Measurements from ENCODE around the gene SLC7A14.

Gene SLC7A14

DNA sequence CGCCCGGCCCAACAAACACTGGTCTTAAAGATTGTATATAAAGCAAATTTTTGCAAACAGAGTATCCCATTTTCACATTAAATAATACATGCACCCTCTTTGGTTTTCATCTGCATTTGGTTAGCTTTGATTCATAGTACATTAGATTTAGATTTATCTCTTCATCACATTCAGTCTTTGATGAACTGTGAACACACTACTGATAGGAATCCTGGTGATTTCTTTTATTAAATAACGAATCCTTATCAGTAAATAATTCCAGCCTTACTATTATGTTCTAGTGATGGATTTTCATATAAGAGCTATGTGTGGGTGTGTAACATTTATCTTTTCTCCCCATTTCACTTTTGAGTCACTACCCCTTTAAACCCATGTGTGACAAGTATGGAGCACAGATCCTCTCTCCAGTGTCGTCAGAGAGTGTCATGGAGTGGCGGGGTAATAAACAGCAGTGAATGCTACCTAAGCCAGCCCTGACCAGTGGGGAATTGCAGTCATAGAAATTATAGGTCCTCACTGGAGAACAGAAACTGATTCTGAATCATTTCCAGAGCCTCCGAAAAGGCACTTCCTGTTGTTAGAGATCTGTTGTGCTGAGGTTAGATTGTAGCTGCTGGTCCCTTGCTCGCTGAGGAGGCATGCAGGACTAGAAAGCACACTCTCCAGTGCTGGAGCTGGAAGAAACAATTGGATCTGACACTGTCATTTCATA, 22.0 kb downstream of the SLC7A14 start:
- H3K9ac ChIP-seq (ENCODE audit: low read length in 2 of 2), result no peak overlapping the region
- no peak overlapping the region for H3K4me3 ChIP-seq (ENCODE audit: low read length in 2 of 2)
- H3K27ac ChIP-seq (ENCODE audit: low read length), result no peak overlapping the region

DNA sequence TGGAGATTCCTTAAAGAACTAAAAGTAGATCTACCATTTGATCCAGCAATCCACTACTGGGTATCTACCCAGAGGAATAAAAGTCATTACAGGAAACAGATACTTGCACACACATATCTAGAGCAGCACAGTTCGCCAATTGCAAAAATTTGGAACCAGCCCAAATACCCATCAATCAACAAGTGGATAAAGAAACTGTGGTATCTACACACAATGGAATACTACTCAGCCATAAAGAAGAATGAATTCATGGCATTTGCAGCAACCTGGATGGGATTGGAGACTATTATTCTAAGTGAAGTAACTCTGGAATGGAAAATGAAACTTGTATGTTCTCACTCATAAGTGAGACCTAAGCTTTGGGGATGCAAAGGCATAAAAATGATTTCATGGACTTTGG, 23.8 kb downstream of the SLC7A14 start:
- H3K4me1 ChIP-seq (ENCODE audit: control insufficient read depth, insufficient read depth, low read length), result no peaks in the 10 kb centered on the region
- H3K4me3 ChIP-seq (ENCODE audit: low read length in 2 of 2), result no peak overlapping the region
- H3K27me3 ChIP-seq (ENCODE audit: control insufficient read depth in 1 of 2, insufficient read depth in 2 of 2, low read length in 2 of 2), result no peaks in the 10 kb centered on the region
- H3K9me3 ChIP-seq (ENCODE audit: control insufficient read depth in 2 of 2, low read length in 2 of 2), result no peaks in the 10 kb centered on the region
- H3K36me3 ChIP-seq (ENCODE audit: control insufficient read depth in 2 of 2, insufficient read depth in 2 of 2, low read length in 2 of 2), result no peaks in the 10 kb centered on the region
- H3K9ac ChIP-seq (ENCODE audit: low read length in 2 of 2), result no peak overlapping the region
- no peak overlapping the region for H3K27ac ChIP-seq (ENCODE audit: low read length)

More for the DNA sequence above, 22.0 kb downstream of the SLC7A14 start:
- Histone ChIP-seq H3K27me3 (ENCODE audit: control insufficient read depth in 1 of 2, insufficient read depth in 2 of 2, low read length in 2 of 2) (no peaks in the 10 kb centered on the region), H3K4me1 (ENCODE audit: control insufficient read depth, insufficient read depth, low read length) (no peaks in the 10 kb centered on the region), H3K9me3 (ENCODE audit: control insufficient read depth in 2 of 2, low read length in 2 of 2) (no peaks in the 10 kb centered on the region), H3K36me3 (ENCODE audit: control insufficient read depth in 2 of 2, insufficient read depth in 2 of 2, low read length in 2 of 2) (no peaks in the 10 kb centered on the region)

- Histone ChIP-seq H3K9me3 (ENCODE audit: control insufficient read depth in 2 of 2, low read length in 2 of 2) (no peaks in the 10 kb centered on the region), H3K27ac (ENCODE audit: low read length) (no peak overlapping the region), H3K27me3 (ENCODE audit: control insufficient read depth in 1 of 2, insufficient read depth in 2 of 2, low read length in 2 of 2) (no peaks in the 10 kb centered on the region)
Observed at GRCh38 chr3:170560717-170561382, 25.0 kb downstream of the SLC7A14 start.

DNA sequence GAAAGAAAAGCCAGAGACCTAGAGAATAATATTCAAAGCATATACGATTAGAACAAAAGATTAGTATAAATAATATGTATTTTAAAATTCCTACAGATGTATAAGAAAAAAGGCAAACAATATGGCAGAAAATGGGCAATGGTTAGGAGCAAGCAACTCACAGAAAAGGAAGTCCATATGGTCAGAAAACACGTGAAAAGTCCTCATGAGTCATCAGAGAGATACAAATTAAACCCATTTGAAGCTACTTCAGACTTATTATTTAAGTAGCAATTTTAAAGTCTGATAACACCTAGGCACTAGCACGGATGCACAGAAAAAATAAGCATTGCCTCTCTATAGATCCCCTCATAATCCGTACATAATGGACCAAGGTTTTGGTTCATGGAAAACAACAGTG, 25.6 kb downstream of the SLC7A14 start:
- no peak overlapping the region for H3K27ac ChIP-seq (ENCODE audit: low read length)
- H3K4me1 ChIP-seq (ENCODE audit: control insufficient read depth, insufficient read depth, low read length), result no peaks in the 10 kb centered on the region
- H3K9ac ChIP-seq (ENCODE audit: low read length in 2 of 2), result no peak overlapping the region
- H3K4me3 ChIP-seq (ENCODE audit: low read length in 2 of 2), result no peak overlapping the region
- H3K9me3 ChIP-seq (ENCODE audit: control insufficient read depth in 2 of 2, low read length in 2 of 2), result no peaks in the 10 kb centered on the region
- H3K27me3 ChIP-seq (ENCODE audit: control insufficient read depth in 1 of 2, insufficient read depth in 2 of 2, low read length in 2 of 2), result no peaks in the 10 kb centered on the region
- H3K36me3 ChIP-seq (ENCODE audit: control insufficient read depth in 2 of 2, insufficient read depth in 2 of 2, low read length in 2 of 2), result no peaks in the 10 kb centered on the region

More at GRCh38 chr3:170560717-170561382, 25.0 kb downstream of the SLC7A14 start:
- Histone ChIP-seq H3K4me3 (ENCODE audit: low read length in 2 of 2) (no peak overlapping the region), H3K4me1 (ENCODE audit: control insufficient read depth, insufficient read depth, low read length) (no peaks in the 10 kb centered on the region), H3K36me3 (ENCODE audit: control insufficient read depth in 2 of 2, insufficient read depth in 2 of 2, low read length in 2 of 2) (no peaks in the 10 kb centered on the region), H3K9ac (ENCODE audit: low read length in 2 of 2) (no peak overlapping the region)

DNA sequence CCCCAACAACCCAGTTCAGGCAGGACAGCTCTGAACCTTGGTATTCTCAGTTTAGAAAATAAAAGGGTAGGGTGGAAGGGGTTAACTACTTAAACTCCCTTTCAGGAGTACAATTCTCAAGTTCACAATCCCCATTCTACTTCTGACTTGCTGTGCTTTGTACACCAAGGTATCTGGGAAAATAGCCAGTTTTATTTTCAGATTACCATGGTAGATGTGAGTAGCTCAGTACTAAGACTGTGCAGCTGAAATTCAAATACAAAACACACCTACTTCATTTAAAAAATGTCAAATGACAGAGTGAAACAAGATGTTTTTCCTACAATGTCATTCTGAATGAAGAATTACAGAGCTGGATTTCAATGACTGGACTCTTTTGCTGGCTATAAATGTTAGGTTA, 27.4 kb downstream of the SLC7A14 start:
- no peak overlapping the region for H3K9ac ChIP-seq (ENCODE audit: low read length in 2 of 2)
- H3K9me3 ChIP-seq (ENCODE audit: control insufficient read depth in 2 of 2, low read length in 2 of 2), result no peaks in the 10 kb centered on the region
- H3K4me1 ChIP-seq (ENCODE audit: control insufficient read depth, insufficient read depth, low read length), result no peaks in the 10 kb centered on the region
- H3K36me3 ChIP-seq (ENCODE audit: control insufficient read depth in 2 of 2, insufficient read depth in 2 of 2, low read length in 2 of 2), result no peaks in the 10 kb centered on the region
- no peak overlapping the region for H3K4me3 ChIP-seq (ENCODE audit: low read length in 2 of 2)
- no peaks in the 10 kb centered on the region for H3K27me3 ChIP-seq (ENCODE audit: control insufficient read depth in 1 of 2, insufficient read depth in 2 of 2, low read length in 2 of 2)
- H3K27ac ChIP-seq (ENCODE audit: low read length), result no peak overlapping the region

DNA sequence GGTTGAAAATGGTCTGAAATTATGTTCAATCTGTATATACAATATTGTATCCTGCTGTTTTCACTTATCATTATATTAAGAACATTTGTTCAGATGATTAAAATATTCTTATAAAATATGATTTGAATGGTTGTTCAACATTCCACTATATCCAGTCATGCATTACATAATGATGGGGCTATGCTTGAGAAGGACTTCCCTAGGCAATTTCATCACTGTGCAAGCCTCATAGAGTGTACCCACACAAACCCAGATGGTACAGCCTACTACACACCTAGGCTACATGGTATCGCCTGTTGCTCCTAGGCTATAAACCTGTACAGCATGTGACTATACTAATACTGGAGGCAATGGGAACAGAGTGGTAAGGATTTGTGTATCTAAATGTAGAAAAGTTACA, 30.5 kb downstream of the SLC7A14 start:
- Histone ChIP-seq H3K9me3 (ENCODE audit: control insufficient read depth in 2 of 2, low read length in 2 of 2) (no peaks in the 10 kb centered on the region), H3K36me3 (ENCODE audit: control insufficient read depth in 2 of 2, insufficient read depth in 2 of 2, low read length in 2 of 2) (no peaks in the 10 kb centered on the region), H3K4me1 (ENCODE audit: control insufficient read depth, insufficient read depth, low read length) (no peaks in the 10 kb centered on the region), H3K9ac (ENCODE audit: low read length in 2 of 2) (no peak overlapping the region), H3K27ac (ENCODE audit: low read length) (no peak overlapping the region), H3K27me3 (ENCODE audit: control insufficient read depth in 1 of 2, insufficient read depth in 2 of 2, low read length in 2 of 2) (no peaks in the 10 kb centered on the region), H3K4me3 (ENCODE audit: low read length in 2 of 2) (no peak overlapping the region)

DNA sequence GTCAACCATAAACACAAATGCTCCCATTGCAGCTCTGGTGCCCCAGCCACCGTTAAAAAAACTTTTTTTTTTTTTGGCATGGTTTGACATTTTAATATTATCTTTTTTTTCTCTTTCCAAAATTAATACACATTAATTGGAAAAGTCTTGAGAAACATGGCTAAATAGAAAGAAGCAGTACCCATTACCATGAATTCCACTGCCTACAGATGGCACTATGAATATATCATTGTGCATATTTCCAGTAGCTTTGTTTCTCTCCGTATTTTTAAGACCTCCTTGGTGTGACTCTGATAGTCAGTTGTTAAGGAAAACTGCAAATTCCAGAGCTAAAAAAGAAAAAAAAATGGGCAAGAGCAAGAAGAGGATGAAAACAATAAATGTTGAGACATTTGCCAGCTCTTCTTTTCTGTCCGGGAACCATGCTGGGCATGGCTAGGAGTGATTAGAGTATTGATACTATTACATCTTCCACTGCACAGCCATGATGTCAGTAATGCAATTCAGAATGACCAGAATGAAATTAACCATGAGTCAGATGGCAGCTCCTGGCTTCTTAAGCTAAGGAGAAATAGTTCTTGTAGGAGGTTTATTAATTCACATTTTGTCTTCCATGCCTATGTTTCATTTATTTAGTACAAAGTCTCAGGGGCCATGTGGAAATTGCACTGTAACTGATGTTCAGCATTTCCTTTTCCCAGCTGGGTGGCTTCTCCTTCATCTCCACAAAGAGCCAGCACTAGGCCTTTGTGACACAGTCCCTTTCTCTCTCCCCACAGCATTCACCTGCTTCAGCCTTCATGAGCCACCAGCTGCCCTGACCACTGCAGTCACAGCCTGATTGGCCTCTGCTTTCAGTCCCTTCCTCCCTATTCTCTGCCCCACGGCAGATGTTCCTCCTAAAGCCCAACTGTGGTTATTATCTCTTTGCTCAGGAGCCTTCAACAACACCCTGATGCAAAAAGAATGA, 31.8 kb downstream of the SLC7A14 start:
- Histone ChIP-seq H3K27ac (ENCODE audit: low read length) (no peak overlapping the region), H3K36me3 (ENCODE audit: control insufficient read depth in 2 of 2, insufficient read depth in 2 of 2, low read length in 2 of 2) (no peaks in the 10 kb centered on the region), H3K4me1 (ENCODE audit: control insufficient read depth, insufficient read depth, low read length) (no peaks in the 10 kb centered on the region), H3K9me3 (ENCODE audit: control insufficient read depth in 2 of 2, low read length in 2 of 2) (no peaks in the 10 kb centered on the region), H3K9ac (ENCODE audit: low read length in 2 of 2) (no peak overlapping the region), H3K27me3 (ENCODE audit: control insufficient read depth in 1 of 2, insufficient read depth in 2 of 2, low read length in 2 of 2) (no peaks in the 10 kb centered on the region), H3K4me3 (ENCODE audit: low read length in 2 of 2) (no peak overlapping the region)

DNA sequence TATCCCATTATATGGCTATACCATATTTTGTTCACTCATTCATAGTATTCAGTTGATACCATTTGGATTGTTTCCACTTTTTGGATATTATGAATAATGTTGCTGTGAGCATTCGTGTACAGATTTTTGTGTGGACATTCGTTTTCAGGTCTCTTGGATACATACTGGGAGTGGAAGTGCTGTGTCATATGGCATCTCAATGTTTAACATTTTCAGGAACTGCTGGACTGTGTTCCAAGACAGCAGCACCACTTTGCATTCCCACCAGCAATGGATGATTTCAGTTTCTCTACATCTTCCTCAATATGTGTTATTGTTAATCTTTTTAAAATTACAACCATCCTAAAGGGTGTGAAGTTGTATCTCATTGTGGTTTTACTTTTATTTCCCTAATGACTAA, 34.6 kb downstream of the SLC7A14 start:
- Histone ChIP-seq H3K27ac (ENCODE audit: low read length) (no peak overlapping the region), H3K36me3 (ENCODE audit: control insufficient read depth in 2 of 2, insufficient read depth in 2 of 2, low read length in 2 of 2) (no peaks in the 10 kb centered on the region), H3K9me3 (ENCODE audit: control insufficient read depth in 2 of 2, low read length in 2 of 2) (no peaks in the 10 kb centered on the region), H3K27me3 (ENCODE audit: control insufficient read depth in 1 of 2, insufficient read depth in 2 of 2, low read length in 2 of 2) (peaks cover 0 to 2% of the 10 kb centered on the region in 2 donors), H3K4me1 (ENCODE audit: control insufficient read depth, insufficient read depth, low read length) (no peaks in the 10 kb centered on the region), H3K4me3 (ENCODE audit: low read length in 2 of 2) (no peak overlapping the region), H3K9ac (ENCODE audit: low read length in 2 of 2) (no peak overlapping the region)

DNA sequence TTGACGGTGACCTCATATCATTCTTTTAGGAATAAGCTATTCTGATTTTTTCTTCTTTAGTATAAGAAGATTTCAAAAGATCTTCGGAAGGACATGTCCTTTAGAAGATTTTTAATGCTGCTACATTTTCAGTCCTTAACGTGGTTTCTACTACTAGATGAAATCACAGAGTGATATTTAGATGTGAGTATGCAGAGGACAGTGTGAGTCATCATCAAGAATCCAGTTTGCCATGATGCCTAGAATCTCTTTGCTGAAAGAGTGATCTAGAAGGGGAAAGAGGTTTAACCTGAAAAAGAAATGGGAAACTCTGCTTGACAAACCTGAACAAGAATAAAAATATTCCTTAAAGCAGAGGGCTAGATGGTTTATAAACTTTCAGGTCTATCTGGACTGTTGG, 43.2 kb downstream of the SLC7A14 start:
- Histone ChIP-seq H3K9ac (ENCODE audit: low read length in 2 of 2) (no peak overlapping the region), H3K4me1 (ENCODE audit: control insufficient read depth, insufficient read depth, low read length) (no peaks in the 10 kb centered on the region), H3K9me3 (ENCODE audit: control insufficient read depth in 2 of 2, low read length in 2 of 2) (no peaks in the 10 kb centered on the region), H3K36me3 (ENCODE audit: control insufficient read depth in 2 of 2, insufficient read depth in 2 of 2, low read length in 2 of 2) (no peaks in the 10 kb centered on the region), H3K4me3 (ENCODE audit: low read length in 2 of 2) (no peak overlapping the region), H3K27me3 (ENCODE audit: control insufficient read depth in 1 of 2, insufficient read depth in 2 of 2, low read length in 2 of 2) (peaks cover 0 to 2% of the 10 kb centered on the region in 2 donors), H3K27ac (ENCODE audit: low read length) (no peak overlapping the region)

DNA sequence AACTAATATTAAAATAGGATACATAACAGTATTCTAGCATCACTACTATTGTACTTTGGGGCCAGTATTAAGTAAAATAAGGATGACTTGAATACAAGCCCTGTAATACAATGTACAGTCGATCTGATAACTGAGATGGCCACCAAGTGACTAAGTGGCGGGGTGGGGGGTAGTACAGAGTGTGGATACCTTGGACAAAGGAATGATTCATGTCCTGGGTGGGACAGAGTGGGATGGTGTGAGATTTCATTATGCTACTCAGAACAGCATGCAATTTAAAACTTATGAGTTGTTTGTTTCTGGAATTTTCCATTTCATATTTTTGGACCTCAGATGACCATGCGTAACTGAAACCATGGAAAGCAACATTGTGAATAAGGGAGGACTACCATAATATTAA, 46.0 kb downstream of the SLC7A14 start:
- Histone ChIP-seq H3K27me3 (ENCODE audit: control insufficient read depth in 1 of 2, insufficient read depth in 2 of 2, low read length in 2 of 2) (no peaks in the 10 kb centered on the region), H3K9me3 (ENCODE audit: control insufficient read depth in 2 of 2, low read length in 2 of 2) (no peaks in the 10 kb centered on the region), H3K36me3 (ENCODE audit: control insufficient read depth in 2 of 2, insufficient read depth in 2 of 2, low read length in 2 of 2) (no peaks in the 10 kb centered on the region), H3K27ac (ENCODE audit: low read length) (no peak overlapping the region), H3K9ac (ENCODE audit: low read length in 2 of 2) (no peak overlapping the region), H3K4me1 (ENCODE audit: control insufficient read depth, insufficient read depth, low read length) (no peaks in the 10 kb centered on the region), H3K4me3 (ENCODE audit: low read length in 2 of 2) (no peak overlapping the region)
